HG03520 (cell line): ENCODE data around the gene RBBP8NL.
"Not testable (repeated sequence)": the region's sequence is repeated elsewhere in the genome, so short reads cannot be mapped to it uniquely, and the experiment has no call there.

Experiments used
- ATAC-seq: cut with Tn5 transposase; IDR thresholded peaks from one replicate; pipeline ENCODE4 v1.9.1; 2021; ENCODE audit warnings: mild to moderate bottlenecking, moderate library complexity; ENCODE audit not compliant: unreplicated experiment

RBBP8NL gene

GRCh38 chr20:62445553-62446340, 18.4 kb upstream of the RBBP8NL start:
- ATAC-seq, result no peak

- no peak for ATAC-seq
Observed at GRCh38 chr20:62444286-62444685, 16.9 kb upstream of the RBBP8NL start.

GRCh38 chr20:62441987-62442539, 14.7 kb upstream of the RBBP8NL start:
- ATAC-seq, result no peak

- ATAC-seq, result no peak
Observed at GRCh38 chr20:62439218-62439617, 11.9 kb upstream of the RBBP8NL start.

GRCh38 chr20:62437927-62438326, 10.6 kb upstream of the RBBP8NL start:
- no peak for ATAC-seq

- no peak for ATAC-seq
Observed at GRCh38 chr20:62437496-62437895, 10.2 kb upstream of the RBBP8NL start.

GRCh38 chr20:62436692-62437091, 9.4 kb upstream of the RBBP8NL start:
- ATAC-seq, result no peak

- no peak for ATAC-seq
Observed at GRCh38 chr20:62433658-62434497, 6.5 kb upstream of the RBBP8NL start.

GRCh38 chr20:62430866-62431447, 3.6 kb upstream of the RBBP8NL start:
- no peak for ATAC-seq

GRCh38 chr20:62430311-62430853, 3.0 kb upstream of the RBBP8NL start:
- ATAC-seq, result no peak

GRCh38 chr20:62429455-62430310, 2.3 kb upstream of the RBBP8NL start:
- ATAC-seq, result no peak

GRCh38 chr20:62428396-62429295, 1.3 kb upstream of the RBBP8NL start:
- ATAC-seq, result no peak

- ATAC-seq, result no peak
Observed at GRCh38 chr20:62428002-62428372, 648 bp upstream of the RBBP8NL start.

- no peak for ATAC-seq
Observed at GRCh38 chr20:62426699-62427131, 624 bp downstream of the RBBP8NL start.

- not testable (repeated sequence) for ATAC-seq
Observed at GRCh38 chr20:62426059-62426348, 1.3 kb downstream of the RBBP8NL start.

GRCh38 chr20:62425281-62426058, 1.9 kb downstream of the RBBP8NL start:
- no peak for ATAC-seq

- ATAC-seq, result no peak
Observed at GRCh38 chr20:62424249-62425107, 2.9 kb downstream of the RBBP8NL start.

GRCh38 chr20:62423326-62423706, 4.0 kb downstream of the RBBP8NL start:
- ATAC-seq, result no peak
